HG02840 (cell line): Measurements from ENCODE around the gene EFHC1.

Experiments used
- ATAC-seq: cut with Tn5 transposase; IDR thresholded peaks from one replicate; pipeline ENCODE4 v1.9.1; 2021; ENCODE audit warnings: mild to moderate bottlenecking, moderate library complexity, moderate number of reproducible peaks; ENCODE audit not compliant: unreplicated experiment, low FRiP score

Gene EFHC1

DNA sequence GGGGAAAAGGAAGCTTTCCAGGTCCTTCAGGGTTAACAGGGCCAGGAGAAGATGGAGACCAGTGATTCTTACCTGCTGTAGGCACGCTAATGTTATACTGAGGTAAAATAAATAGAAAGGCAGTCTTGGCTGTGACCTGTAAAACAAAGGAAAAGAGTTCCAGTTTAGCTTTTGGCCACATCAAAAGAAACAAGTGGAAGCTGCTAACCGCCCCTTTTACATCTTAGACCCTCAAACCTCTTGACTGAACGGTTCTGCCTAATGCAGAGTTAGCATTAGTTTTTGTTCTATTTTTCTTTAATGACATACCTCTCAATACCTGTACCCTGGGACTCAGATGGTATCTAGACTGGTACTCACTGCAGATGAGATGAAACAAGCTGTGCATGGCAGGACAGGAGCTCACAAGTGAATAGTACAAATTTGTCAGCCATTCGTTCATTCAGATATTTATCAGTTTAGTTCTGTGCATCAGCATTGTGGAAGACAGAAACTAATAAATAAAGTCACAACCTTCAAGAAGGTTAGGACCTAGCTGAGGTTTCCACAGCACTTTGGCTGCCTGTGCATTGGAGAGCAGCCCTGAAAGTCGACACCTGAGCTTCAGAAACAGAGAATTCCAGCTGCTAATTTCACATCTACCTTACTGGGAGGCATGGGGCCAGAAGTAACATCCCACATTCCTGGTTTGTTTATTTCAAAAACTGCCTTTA, 115.7 kb downstream of the EFHC1 start:
- ATAC-seq = no peak

- ATAC-seq = peak; percentile 37
Observed at GRCh38 chr6:52536424-52536916, 116.3 kb downstream of the EFHC1 start.

DNA sequence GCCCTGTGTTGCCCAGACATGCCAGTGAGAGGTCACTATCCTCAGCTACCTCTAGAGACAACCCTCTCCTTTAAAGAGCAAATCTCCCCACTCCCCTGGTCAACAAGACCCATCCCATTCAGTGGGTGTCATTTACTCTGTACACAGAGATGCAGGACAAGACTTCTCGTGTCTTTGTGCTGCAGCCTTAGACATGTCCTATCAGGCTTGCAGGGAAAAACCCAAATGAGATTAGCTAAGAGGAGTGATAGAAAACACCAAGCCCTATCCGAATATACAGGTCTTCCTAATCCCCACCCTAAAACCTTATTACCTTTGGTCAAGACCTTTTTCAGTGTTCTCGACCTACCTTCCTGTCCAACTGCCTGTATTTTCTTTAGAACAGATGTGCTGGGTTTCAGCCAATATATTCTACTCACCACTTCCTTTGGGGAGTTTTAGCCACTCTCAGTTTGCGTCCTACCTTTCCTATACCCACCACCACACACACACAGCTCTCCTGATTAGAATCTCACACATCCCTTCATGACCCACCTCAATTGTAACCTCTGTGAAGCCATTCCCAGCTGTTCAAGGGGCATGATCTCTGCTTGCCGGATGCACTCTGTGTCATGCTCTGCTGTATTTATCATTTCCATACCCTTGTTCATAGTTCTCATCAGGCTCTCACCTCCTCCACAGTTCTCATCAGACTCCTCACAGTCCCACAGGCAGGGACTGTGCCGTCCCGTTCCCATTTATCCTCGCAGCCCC, 117.0 kb downstream of the EFHC1 start:
- ATAC-seq = peak; percentile 51

DNA sequence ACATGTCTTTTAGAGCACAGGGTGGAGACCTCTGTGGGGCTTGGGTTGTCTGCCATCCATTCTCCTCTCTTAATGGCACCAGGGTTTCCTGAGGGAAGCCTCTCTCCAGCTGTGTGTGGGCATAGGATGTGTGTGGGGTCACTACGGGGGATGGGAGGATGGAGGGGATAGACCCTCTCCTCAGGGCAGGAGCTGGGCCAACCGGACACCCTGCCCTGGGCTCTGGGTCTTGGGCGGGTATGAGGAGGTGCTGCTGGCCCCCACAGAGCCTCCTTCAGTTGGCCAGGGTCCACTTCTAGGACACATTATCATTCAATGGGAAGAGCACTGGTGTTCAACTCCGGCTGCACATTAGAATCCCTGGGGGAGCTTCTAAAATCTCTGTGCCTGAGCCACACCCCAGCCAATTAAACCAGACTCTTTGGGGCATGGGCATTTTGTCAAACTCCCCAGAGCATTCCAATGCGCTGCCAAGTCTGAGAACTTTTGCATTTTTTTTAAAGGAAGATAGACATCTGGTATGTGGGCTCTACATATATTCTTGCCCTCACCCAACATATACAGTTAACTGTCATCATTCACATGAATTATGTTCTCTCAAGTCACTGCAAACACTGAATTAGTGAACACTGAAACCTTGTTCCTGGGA, 118.2 kb downstream of the EFHC1 start:
- no peak for ATAC-seq

- no peak for ATAC-seq
Observed at GRCh38 chr6:52538901-52539354, 118.8 kb downstream of the EFHC1 start.

GRCh38 chr6:52539607-52540006, 119.5 kb downstream of the EFHC1 start:
- ATAC-seq = no peak

DNA sequence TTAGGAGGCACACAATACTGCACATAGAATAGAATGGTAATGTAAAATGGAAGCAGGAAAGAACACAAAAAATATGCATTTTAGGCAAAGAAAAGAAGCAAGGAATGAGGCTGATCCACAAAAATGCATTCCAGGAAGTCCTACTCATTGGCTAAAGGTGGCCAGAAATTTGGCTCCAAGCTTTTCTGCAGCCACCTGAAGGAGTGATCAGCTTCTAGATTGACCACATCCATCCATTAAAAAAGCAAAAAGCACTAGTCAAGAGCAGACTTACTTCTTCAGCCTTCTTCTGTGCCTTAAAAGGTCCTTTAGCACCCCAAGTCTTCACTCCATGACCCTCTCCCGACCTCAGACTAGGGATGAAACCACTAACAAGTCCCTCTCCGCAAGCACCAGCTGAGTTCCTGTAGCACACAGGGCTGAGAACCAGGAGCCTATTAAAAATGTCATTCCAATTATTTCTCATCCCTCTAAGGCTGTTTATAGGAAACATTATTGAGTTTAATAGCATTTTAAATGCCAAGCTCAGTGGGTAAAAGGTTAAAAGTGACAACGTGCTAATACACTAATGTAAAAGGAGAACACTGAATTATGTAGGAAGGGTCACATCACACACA, 120.3 kb downstream of the EFHC1 start:
- ATAC-seq = no peak

- no peak for ATAC-seq
Observed at GRCh38 chr6:52541135-52541534, 121.0 kb downstream of the EFHC1 start.

DNA sequence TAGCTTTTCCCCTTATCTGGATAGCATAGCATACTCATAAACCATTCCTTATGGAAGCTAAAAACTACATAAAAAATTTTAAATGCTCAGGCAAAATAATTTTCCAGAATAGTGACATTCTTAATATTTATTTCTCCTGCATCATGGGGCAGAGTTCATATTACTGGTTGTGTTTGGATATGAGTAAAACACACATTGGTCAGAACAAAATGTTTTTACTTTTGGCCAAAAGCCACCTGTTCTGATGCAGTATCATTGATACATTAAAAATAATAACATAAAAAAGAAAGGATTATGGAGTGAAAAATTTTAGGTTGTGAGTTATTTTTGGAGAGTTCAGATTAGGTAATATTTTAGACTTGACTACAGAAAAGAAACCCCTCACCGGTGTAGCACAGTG, 123.1 kb downstream of the EFHC1 start:
- no peak for ATAC-seq

- no peak for ATAC-seq
Observed at GRCh38 chr6:52543729-52544601, 123.8 kb downstream of the EFHC1 start.

GRCh38 chr6:52544602-52545405, 124.7 kb downstream of the EFHC1 start:
- ATAC-seq = no peak

GRCh38 chr6:52545406-52546119, 125.4 kb downstream of the EFHC1 start:
- no peak for ATAC-seq

GRCh38 chr6:52546192-52546591, 126.0 kb downstream of the EFHC1 start:
- no peak for ATAC-seq

DNA sequence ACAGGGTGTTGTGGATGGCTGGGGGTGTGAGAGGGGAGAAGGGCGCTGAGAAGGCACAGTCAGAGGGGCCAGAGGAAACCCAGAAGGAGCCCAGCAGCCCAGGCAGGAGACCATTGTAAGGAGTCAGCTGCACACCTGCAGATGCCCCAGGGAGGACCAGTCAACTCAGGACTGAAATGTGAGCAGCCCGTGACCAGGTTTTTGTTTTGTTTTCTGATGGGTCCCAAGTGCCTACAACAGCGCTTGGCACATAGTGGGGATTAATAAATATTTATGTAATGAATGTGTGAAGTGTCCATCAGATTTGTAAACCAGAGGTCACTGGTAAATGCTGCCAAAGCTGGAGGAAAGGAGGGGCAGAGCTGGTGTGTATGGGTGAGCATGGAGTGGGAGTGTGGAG, 126.5 kb downstream of the EFHC1 start:
- peak; percentile 84 for ATAC-seq

DNA sequence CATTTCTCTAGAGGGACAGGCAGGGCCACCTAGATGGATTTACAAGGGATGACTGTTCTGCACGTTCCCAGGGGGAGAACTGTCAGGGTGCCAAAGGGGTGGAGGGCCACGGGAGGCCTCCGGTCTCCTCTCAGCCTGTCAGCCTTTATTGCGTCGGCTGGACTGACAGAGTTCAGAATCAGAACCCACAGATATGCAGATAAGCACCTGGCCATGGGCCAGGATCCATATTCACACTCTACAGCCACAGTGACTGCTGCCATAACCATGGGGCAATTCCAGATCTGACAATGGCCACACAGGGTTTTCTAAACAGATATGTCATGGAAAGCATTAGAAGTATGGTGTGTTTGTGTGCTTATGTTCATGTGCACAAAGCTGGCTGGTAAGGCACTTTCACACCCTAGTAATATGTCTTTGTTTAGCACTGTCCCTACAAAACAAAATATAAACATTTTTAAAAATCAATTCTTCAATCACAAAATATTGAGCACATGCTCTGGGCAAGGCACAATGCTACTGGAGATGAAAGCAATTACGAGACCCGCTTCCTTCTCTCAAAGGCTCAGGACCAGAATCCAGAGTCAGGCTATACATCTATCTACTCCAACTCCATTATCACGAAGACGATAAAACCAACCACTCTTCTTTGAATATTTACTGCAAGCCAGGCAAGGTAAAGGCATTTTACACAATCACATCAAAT, 127.7 kb downstream of the EFHC1 start:
- no peak for ATAC-seq

DNA sequence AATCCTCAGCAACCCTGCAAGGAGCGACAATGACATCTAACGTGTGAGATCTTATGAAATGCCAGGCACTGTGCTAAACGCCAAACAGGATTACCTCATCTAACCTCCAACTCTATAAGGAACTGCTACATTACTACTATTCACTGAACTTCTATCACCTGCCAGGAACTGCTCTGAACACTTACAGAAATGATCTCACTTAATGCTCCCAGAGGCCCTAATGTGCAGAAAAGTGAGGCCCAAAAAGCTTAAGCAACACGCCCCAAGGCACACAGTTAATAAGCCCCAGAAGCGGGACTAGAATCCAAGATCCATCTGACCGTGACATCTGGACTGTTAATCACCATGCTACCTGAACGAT, 128.2 kb downstream of the EFHC1 start:
- no peak for ATAC-seq

DNA sequence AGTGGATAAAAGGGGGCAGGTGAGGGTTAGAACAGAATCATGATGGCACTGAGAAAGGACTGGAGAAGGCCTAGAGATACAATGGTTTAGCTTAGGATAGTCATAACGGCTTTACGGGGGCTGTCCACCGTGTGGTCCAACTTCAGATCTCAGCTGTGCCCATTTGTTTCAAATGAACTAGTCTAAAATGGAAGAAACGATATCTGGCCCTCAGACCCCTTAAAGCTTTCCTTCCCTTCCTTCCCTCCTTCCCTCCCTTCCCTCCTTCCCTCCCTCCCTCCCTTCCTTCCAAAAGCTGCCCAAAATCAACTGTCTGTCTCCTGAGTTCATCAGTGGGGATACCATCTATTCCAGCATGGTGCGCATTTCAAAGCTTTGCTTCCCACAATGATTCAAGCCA, 128.9 kb downstream of the EFHC1 start:
- ATAC-seq = no peak

GRCh38 chr6:52549428-52549827, 129.3 kb downstream of the EFHC1 start:
- no peak for ATAC-seq
